ENCODE data around the gene ROBO1.

ROBO1 gene

DNA sequence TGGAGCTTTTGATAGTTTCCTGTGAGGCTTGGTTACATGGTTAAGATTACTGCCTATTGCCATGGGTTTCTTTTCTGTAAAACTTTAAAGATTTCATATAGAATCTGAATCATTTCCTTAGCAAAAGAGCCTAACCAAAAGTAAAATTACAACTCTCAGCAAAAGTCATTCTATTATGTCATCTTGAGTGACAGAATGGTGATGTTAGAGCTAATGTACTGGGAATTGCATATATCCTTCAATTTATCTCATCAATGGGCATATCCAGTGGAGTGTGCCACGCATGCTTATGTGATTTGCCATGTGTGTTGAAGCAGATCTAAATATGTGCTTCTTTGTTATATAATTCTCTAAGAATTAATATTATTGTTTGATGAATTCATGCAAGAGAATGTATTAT, 212.1 kb downstream of the ROBO1 start:
- no peaks in the 10 kb centered on the region for H3K9me3 ChIP-seq (ENCODE audit: insufficient read depth, low read depth, low read length)
- H3K36me3 ChIP-seq (ENCODE audit: insufficient read depth, low read length) = no peaks in the 10 kb centered on the region
- H3K4me3 ChIP-seq (ENCODE audit: low read length) = no peak overlapping the region
- no peak overlapping the region for H3K27ac ChIP-seq (ENCODE audit: low read depth, low read length)
- no peaks in the 10 kb centered on the region for H3K27me3 ChIP-seq (ENCODE audit: insufficient read depth, low read length)
- WGBS = no CpG with 5 or more reads among the region's 1 CpG
- no peak overlapping the region for H3K9ac ChIP-seq (ENCODE audit: low read depth, low read length)
- no peaks in the 10 kb centered on the region for H3K4me1 ChIP-seq (ENCODE audit: insufficient read depth, low read length)

DNA sequence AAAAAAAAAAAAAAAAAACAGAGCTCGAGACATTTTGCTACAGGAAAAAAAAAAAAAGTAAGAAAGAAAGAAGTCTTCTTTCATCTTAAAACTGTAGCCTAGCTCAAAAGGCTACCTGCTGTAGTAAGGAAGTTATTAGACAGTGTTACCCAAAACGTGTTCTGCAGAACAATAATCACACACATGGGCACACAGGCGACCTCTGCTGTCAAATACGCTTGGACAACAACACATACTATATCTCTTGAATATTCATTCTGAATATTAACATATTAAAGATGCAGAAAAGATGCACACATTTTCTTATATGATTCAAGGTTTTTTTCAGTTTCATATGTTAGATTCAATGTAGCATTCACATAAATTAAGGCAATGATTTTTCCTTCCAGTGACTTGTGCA, 215.8 kb downstream of the ROBO1 start:
- Histone ChIP-seq H3K36me3 (ENCODE audit: insufficient read depth, low read length) (no peaks in the 10 kb centered on the region), H3K9me3 (ENCODE audit: insufficient read depth, low read depth, low read length) (no peaks in the 10 kb centered on the region), H3K9ac (ENCODE audit: low read depth, low read length) (no peak overlapping the region), H3K27me3 (ENCODE audit: insufficient read depth, low read length) (no peaks in the 10 kb centered on the region), H3K4me1 (ENCODE audit: insufficient read depth, low read length) (no peaks in the 10 kb centered on the region), H3K27ac (ENCODE audit: low read depth, low read length) (no peak overlapping the region), H3K4me3 (ENCODE audit: low read length) (no peak overlapping the region)
- whole genome bisulfite sequencing = 81% methylated on average over 3 of the region's 4 CpGs

GRCh38 chr3:79551321-79551892, 216.4 kb downstream of the ROBO1 start:
- H3K9ac ChIP-seq (ENCODE audit: low read depth, low read length) = no peak overlapping the region
- no peaks in the 10 kb centered on the region for H3K27me3 ChIP-seq (ENCODE audit: insufficient read depth, low read length)
- H3K36me3 ChIP-seq (ENCODE audit: insufficient read depth, low read length) = no peaks in the 10 kb centered on the region
- no peak overlapping the region for H3K27ac ChIP-seq (ENCODE audit: low read depth, low read length)
- 72% methylated on average over 2 of the region's 2 CpGs for WGBS
- H3K4me3 ChIP-seq (ENCODE audit: low read length) = no peak overlapping the region
- H3K4me1 ChIP-seq (ENCODE audit: insufficient read depth, low read length) = no peaks in the 10 kb centered on the region
- no peaks in the 10 kb centered on the region for H3K9me3 ChIP-seq (ENCODE audit: insufficient read depth, low read depth, low read length)

- Histone ChIP-seq H3K9ac (ENCODE audit: low read depth, low read length) (no peak overlapping the region), H3K9me3 (ENCODE audit: insufficient read depth, low read depth, low read length) (no peaks in the 10 kb centered on the region)
- WGBS = 84% methylated on average over 4 of the region's 5 CpGs
Observed at GRCh38 chr3:79543218-79543982, 224.4 kb downstream of the ROBO1 start.

DNA sequence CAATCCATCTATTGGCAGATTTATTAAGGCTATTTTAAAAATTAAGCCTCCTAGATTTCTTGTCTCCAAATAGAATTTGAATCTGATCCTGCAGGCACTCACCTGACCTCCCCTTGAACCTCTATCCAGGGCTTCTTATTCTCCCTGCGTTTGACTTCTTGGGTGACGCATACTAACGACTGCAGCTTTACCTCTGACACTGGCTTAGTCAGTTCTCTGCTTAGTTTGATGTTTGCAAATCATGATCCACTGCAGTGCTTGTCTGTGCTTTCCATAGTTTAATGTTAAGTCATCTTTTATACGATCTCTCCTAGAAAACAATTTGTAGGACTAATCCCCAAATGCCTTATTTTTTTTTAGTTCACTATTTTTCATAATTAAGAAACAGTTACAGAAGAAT, 233.1 kb downstream of the ROBO1 start:
- Histone ChIP-seq H3K4me1 (ENCODE audit: insufficient read depth, low read length) (no peaks in the 10 kb centered on the region), H3K9me3 (ENCODE audit: insufficient read depth, low read depth, low read length) (no peaks in the 10 kb centered on the region), H3K27ac (ENCODE audit: low read depth, low read length) (no peak overlapping the region), H3K9ac (ENCODE audit: low read depth, low read length) (no peak overlapping the region), H3K36me3 (ENCODE audit: insufficient read depth, low read length) (no peaks in the 10 kb centered on the region), H3K27me3 (ENCODE audit: insufficient read depth, low read length) (no peaks in the 10 kb centered on the region), H3K4me3 (ENCODE audit: low read length) (no peak overlapping the region)
- WGBS = 57% methylated on average over 4 of the region's 4 CpGs

More at GRCh38 chr3:79543218-79543982, 224.4 kb downstream of the ROBO1 start:
- Histone ChIP-seq H3K36me3 (ENCODE audit: insufficient read depth, low read length) (no peaks in the 10 kb centered on the region), H3K4me1 (ENCODE audit: insufficient read depth, low read length) (no peaks in the 10 kb centered on the region), H3K4me3 (ENCODE audit: low read length) (no peak overlapping the region), H3K27me3 (ENCODE audit: insufficient read depth, low read length) (no peaks in the 10 kb centered on the region), H3K27ac (ENCODE audit: low read depth, low read length) (no peak overlapping the region)

GRCh38 chr3:79531566-79532295, 236.1 kb downstream of the ROBO1 start:
- H3K27ac ChIP-seq (ENCODE audit: low read depth, low read length) = no peak overlapping the region
- WGBS = 63% methylated on average over 7 of the region's 8 CpGs
- H3K9ac ChIP-seq (ENCODE audit: low read depth, low read length) = no peak overlapping the region

DNA sequence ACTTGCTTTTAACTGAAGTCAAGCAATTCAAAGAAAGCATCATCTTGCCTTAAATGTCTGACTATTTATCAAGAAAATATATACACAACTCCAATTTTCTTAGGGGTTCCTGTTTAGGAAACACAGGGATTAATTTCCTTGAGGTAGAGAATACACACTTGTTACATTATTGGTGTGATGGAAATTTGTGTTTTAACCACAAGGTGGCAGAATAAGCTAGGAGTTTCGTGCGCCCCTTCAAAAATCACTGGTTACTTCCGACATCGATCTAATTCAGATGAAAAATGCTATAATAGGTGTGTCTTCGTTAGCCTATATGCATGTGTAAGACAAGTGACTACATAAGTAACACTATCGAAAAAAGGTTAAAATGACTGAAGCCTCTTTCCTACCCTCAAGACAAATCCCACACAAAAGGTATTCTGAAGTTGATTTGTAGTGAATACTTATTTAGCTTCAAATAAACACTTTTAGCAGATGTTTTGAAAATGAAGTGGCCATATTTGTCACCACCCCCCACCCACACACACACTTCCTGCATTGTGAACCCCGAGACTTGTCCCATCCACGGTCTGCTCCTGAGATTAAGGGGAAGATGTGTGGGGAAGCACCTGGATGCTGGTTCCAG, 246.5 kb downstream of the ROBO1 start:
- H3K36me3 ChIP-seq (ENCODE audit: insufficient read depth, low read length) = no peaks in the 10 kb centered on the region
- H3K27ac ChIP-seq (ENCODE audit: low read depth, low read length) = no peak overlapping the region
- H3K9me3 ChIP-seq (ENCODE audit: insufficient read depth, low read depth, low read length) = no peaks in the 10 kb centered on the region
- H3K9ac ChIP-seq (ENCODE audit: low read depth, low read length) = no peak overlapping the region
- WGBS = 20% methylated on average over 4 of the region's 8 CpGs
- no peaks in the 10 kb centered on the region for H3K27me3 ChIP-seq (ENCODE audit: insufficient read depth, low read length)
- no peaks in the 10 kb centered on the region for H3K4me1 ChIP-seq (ENCODE audit: insufficient read depth, low read length)
- no peak overlapping the region for H3K4me3 ChIP-seq (ENCODE audit: low read length)

More at GRCh38 chr3:79531566-79532295, 236.1 kb downstream of the ROBO1 start:
- H3K4me1 ChIP-seq (ENCODE audit: insufficient read depth, low read length) = no peaks in the 10 kb centered on the region
- H3K9me3 ChIP-seq (ENCODE audit: insufficient read depth, low read depth, low read length) = no peaks in the 10 kb centered on the region
- H3K36me3 ChIP-seq (ENCODE audit: insufficient read depth, low read length) = no peaks in the 10 kb centered on the region
- no peaks in the 10 kb centered on the region for H3K27me3 ChIP-seq (ENCODE audit: insufficient read depth, low read length)
- no peak overlapping the region for H3K4me3 ChIP-seq (ENCODE audit: low read length)

DNA sequence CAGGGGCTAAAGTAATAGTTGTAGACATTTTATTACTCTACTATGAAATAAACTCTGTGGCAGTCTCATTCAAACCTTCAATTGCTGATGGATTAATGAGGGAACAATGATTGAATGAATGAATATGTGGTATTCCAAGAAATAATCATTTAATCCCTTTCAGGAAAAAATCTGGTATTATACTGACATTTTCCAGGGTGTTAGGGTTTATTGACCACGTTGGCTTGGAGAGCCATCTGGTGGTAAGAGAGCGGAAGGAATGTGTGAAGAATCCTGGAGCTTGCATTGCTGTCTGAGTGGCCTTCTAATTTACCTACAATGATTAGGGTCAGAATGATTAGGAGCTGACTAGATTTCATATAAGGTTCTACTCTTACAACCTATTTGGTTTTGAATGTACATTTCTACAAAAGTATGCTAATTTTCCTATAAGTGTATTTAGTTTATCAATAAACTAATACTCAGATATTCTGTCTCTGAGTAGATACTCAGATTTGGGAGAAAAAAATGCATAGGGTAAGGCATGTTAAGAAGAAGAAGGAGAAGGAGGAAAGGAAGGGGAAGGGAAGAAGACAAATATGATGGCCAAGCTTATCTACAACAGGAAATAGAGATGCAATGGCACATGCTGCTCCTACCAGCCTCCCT, 249.9 kb downstream of the ROBO1 start:
- Histone ChIP-seq H3K27me3 (ENCODE audit: insufficient read depth, low read length) (no peaks in the 10 kb centered on the region), H3K9ac (ENCODE audit: low read depth, low read length) (no peak overlapping the region), H3K4me1 (ENCODE audit: insufficient read depth, low read length) (0 out of 2 replicates have a peak, but pooled peaks cover 6% of the 10 kb centered on the region), H3K9me3 (ENCODE audit: insufficient read depth, low read depth, low read length) (no peaks in the 10 kb centered on the region), H3K4me3 (ENCODE audit: low read length) (no peak overlapping the region), H3K36me3 (ENCODE audit: insufficient read depth, low read length) (no peaks in the 10 kb centered on the region), H3K27ac (ENCODE audit: low read depth, low read length) (no peak overlapping the region)
- 11% methylated on average over 2 of the region's 2 CpGs for WGBS

DNA sequence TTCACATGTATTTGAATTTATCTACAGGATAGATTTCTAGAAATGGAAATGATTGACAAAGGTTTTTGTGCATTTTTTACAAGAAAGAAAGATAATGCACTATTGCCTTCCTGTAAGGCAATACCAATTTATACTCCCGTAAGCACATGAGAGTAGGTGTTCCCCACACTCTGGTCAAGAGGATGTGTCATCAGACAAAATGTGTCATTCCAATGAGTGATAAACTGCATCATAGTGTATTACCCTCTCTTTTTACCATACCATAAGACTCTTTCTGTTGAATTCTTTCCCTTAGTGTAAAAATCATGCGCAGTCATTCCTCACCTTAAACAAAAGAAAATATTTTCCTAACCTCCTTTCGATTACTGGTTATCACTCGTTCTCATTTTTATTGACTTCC, 251.0 kb downstream of the ROBO1 start:
- 96% methylated on average over 4 of the region's 4 CpGs for WGBS

DNA sequence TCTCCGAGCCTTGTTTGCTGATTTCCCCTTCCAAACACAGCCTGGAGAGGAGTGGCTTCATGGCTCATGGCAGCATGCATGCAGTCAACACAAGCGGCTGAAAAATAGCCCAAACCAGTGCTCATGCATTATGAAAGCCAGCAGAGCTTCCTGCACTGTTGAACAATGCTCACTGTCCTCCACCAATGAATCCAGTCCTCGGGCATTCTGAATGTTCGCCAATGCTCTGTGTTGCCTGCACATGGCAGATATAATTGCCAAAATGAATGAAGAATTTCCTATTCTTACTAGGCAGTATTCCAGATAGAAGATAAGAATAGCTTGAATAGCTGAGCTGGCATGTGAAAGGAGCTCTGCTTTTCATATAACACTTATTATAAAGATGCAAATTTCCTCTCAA, 252.7 kb downstream of the ROBO1 start:
- Histone ChIP-seq H3K9me3 (ENCODE audit: insufficient read depth, low read depth, low read length) (no peaks in the 10 kb centered on the region), H3K27me3 (ENCODE audit: insufficient read depth, low read length) (no peaks in the 10 kb centered on the region), H3K4me1 (ENCODE audit: insufficient read depth, low read length) (0 out of 2 replicates have a peak, but pooled peaks cover 6% of the 10 kb centered on the region), H3K36me3 (ENCODE audit: insufficient read depth, low read length) (no peaks in the 10 kb centered on the region), H3K4me3 (ENCODE audit: low read length) (no peak overlapping the region), H3K9ac (ENCODE audit: low read depth, low read length) (no peak overlapping the region), H3K27ac (ENCODE audit: low read depth, low read length) (no peak overlapping the region)
- WGBS = 89% methylated on average over 4 of the region's 4 CpGs

More for the DNA sequence above, 251.0 kb downstream of the ROBO1 start:
- H3K9ac ChIP-seq (ENCODE audit: low read depth, low read length) = no peak overlapping the region
- H3K27me3 ChIP-seq (ENCODE audit: insufficient read depth, low read length) = no peaks in the 10 kb centered on the region
- no peak overlapping the region for H3K27ac ChIP-seq (ENCODE audit: low read depth, low read length)
- H3K4me1 ChIP-seq (ENCODE audit: insufficient read depth, low read length) = 0 out of 2 replicates have a peak, but pooled peaks cover 6% of the 10 kb centered on the region
- no peaks in the 10 kb centered on the region for H3K36me3 ChIP-seq (ENCODE audit: insufficient read depth, low read length)
- H3K4me3 ChIP-seq (ENCODE audit: low read length) = no peak overlapping the region
- no peaks in the 10 kb centered on the region for H3K9me3 ChIP-seq (ENCODE audit: insufficient read depth, low read depth, low read length)

Data from HUES64 (cell line).